ENCODE data around the gene NTSR1. TPM values are rescaled to one million over a fixed set of nuclear protein-coding genes. Genes with fewer than 3 reads are reported as not detected.
A peak's percentile ranks its signal among the peaks of the same experiment; 100 is the strongest.

The NTSR1 gene
- total and polyA plus RNA-seq, 2 of the 8 experiments (the other 6 are each of a cell fraction or from before 2014, with no cell fraction given): 0.53 to 0.89 TPM

GRCh38 chr20:62664019-62664971 lies 44.3 kb upstream of the NTSR1 start:
- no peak overlapping the region for H3K4ac ChIP-seq (replicated peaks; ENCODE audit: insufficient read length, low read depth, low read length)

More at GRCh38 chr20:62664019-62664971, 44.3 kb upstream of the NTSR1 start:
- DNase-seq (ENCODE audit: low read depth in 1 of 2, low spot score in 2 of 2) (no peak), FAIRE-seq (no peak)
- H3K79me1 ChIP-seq (ENCODE audit: low read depth, low read length): no peaks in the 10 kb centered on the region
- H3K18ac ChIP-seq (ENCODE audit: extremely low read depth, low read length): no peak overlapping the region
- no peaks in the 10 kb centered on the region for H3K23me2 ChIP-seq (ENCODE audit: low read depth, low read length)
- H2BK120ac ChIP-seq (replicated peaks; ENCODE audit: low read depth, low read length): no peak overlapping the region
- no peak overlapping the region for H2AK5ac ChIP-seq (ENCODE audit: low read depth, low read length)
- peak overlapping the region; percentile 45; the same call in 1 of the 2 replicates for H4K8ac ChIP-seq (ENCODE audit: extremely low read depth, insufficient read depth, low read length)
- no peak for TF ChIP-seq SP2 (IDR thresholded peaks at IDR 0.05; ENCODE audit: low read length)
- no peak for TF ChIP-seq GTF2F1 (IDR thresholded peaks at IDR 0.05; ENCODE audit: borderline replicate concordance, low read depth, low read length)
- TF ChIP-seq CTCF (IDR thresholded peaks at IDR 0.05; ENCODE audit: control extremely low read depth in 1 of 3, insufficient read depth in 1 of 3, low read depth in 1 of 3, low read length in 3 of 3): peak in 2 of 3 experiments; percentile 5 to 17; a peak in 1 of 4 replicates
- no peak for TF ChIP-seq ASH2L (IDR thresholded peaks at IDR 0.05; ENCODE audit: low read length)
- no peaks in the 10 kb centered on the region for H3K9me3 ChIP-seq (ENCODE audit: insufficient read depth in 2 of 2, low read depth in 1 of 2, low read length in 1 of 2)
- WGBS, 2 experiments (ENCODE audit: extremely low coverage in 1 of 2, insufficient coverage in 1 of 2, insufficient read length in 1 of 2, insufficient replicate concordance in 2 of 2, low coverage in 1 of 2, low lambda C conversion rate in 2 of 2, missing lambda C conversion rate in 1 of 2): 82% methylated on average over 18 of the region's 18 CpGs; no CpG with 5 or more reads in 1 of the 2 experiments
- no peaks in the 10 kb centered on the region for H3K79me2 ChIP-seq (ENCODE audit: control insufficient read depth in 1 of 2, insufficient read depth in 2 of 2, low read length in 2 of 2)
- no peak overlapping the region for H3K4me2 ChIP-seq (ENCODE audit: insufficient read depth in 1 of 2, low read depth in 2 of 2, low read length in 2 of 2)
- H2BK15ac ChIP-seq (ENCODE audit: low read length): no peak overlapping the region
- no peak overlapping the region for H3K4me3 ChIP-seq (ENCODE audit: extremely low read depth in 1 of 4, insufficient read depth in 2 of 4, low read depth in 3 of 4, low read length in 4 of 4)
- no peak overlapping the region for H3K56ac ChIP-seq (replicated peaks; ENCODE audit: insufficient read length, low read depth, low read length)
- no peak overlapping the region for H3K14ac ChIP-seq (ENCODE audit: insufficient read length)
- H3K27me3 ChIP-seq (replicated peaks in 1 of 4; ENCODE audit: control insufficient read depth in 3 of 4, extremely low read depth in 1 of 4, insufficient read depth in 3 of 4, low read length in 3 of 4): no peaks in the 10 kb centered on the region; a peak in 1 of 7 replicates
- ChIA-PET POLR2A (ENCODE audit: partially characterized antibody) (no interaction called here), CTCF (ENCODE audit: partially characterized antibody) (interaction anchor here (0.6 to 7.0 kb wide), 14 partner anchors 9 to 286 kb away, joined by 3 to 65 read pairs (median 4); partner anchors contain the start of gene NTSR1)
- no peak overlapping the region for H2AFZ ChIP-seq (ENCODE audit: low read length)
- H4K20me1 ChIP-seq (replicated peaks in 1 of 2; ENCODE audit: control insufficient read depth in 1 of 2, insufficient read depth in 2 of 2, low read length in 2 of 2): peaks cover 5 to 12% of the 10 kb centered on the region in 2 experiments
- H2BK12ac ChIP-seq (ENCODE audit: low read depth, low read length): no peak overlapping the region
- no peak overlapping the region for H4K91ac ChIP-seq (replicated peaks; ENCODE audit: insufficient read length, low read length)
- H4K5ac ChIP-seq (ENCODE audit: insufficient read length, low read depth, low read length): no peak overlapping the region
- H3K27ac ChIP-seq (ENCODE audit: low read depth, low read length): no peak overlapping the region
- no peak overlapping the region for H2BK20ac ChIP-seq (ENCODE audit: low read length)
- no peak overlapping the region for H3K9ac ChIP-seq (replicated peaks in 1 of 4; ENCODE audit: extremely low read depth in 1 of 4, low read depth in 3 of 4, low read length in 3 of 4)
- H3K23ac ChIP-seq (ENCODE audit: insufficient read length): no peak overlapping the region
- no peak overlapping the region; the same call in 1 of the 2 replicates for H2BK5ac ChIP-seq (ENCODE audit: low read depth, low read length)
- H3K36me3 ChIP-seq (ENCODE audit: control insufficient read depth in 2 of 4, insufficient read depth in 4 of 4, low read length in 3 of 4): no peaks in the 10 kb centered on the region
- no peaks in the 10 kb centered on the region for H3K4me1 ChIP-seq (replicated peaks in 1 of 4; ENCODE audit: control insufficient read depth in 3 of 4, insufficient read depth in 4 of 4, low read length in 3 of 4)
